Heart left ventricle (tissue), 16 donors: ENCODE results near the gene CNDP2. TPM values are rescaled to one million over a fixed set of nuclear protein-coding genes. Genes with fewer than 3 reads are reported as not detected.

ENCODE experiments used
- ATAC-seq, 4 donors: fragments of 200-7000 bp; cut with Tn5 transposase; one replicate each; pipeline ENCODE4 v1.9.1; 2020 to 2022; ENCODE audit warnings: moderate library complexity in 4 of 4, mild to moderate bottlenecking in 3 of 4, moderate number of reproducible peaks in 1 of 4
- DNase-seq, 5 donors: peaks; one replicate each; pipeline ENCODE4 v3.0.0-alpha.2; 2020
- H3K27ac ChIP-seq, 12 donors: fragments of 200-600 bp; sonication (generic) in 4 of 12; one replicate each; pipeline versions ENCODE4 v1.5.0 to v1.8.0; 2016 to 2022; ENCODE audit warnings: mild to moderate bottlenecking in 2 of 12
- H3K27me3 ChIP-seq, 9 donors: fragments of 200-600 bp; sonication (generic) in 2 of 9; one replicate each; pipeline versions ENCODE4 v1.5.1 to v1.8.0; 2016 to 2022; ENCODE audit warnings: mild to moderate bottlenecking in 3 of 9
- H3K36me3 ChIP-seq, 9 donors: fragments of 200-600 bp; sonication (generic) in 2 of 9; one replicate each; pipeline versions ENCODE4 v1.5.0 to v1.8.0; 2018 to 2022; ENCODE audit warnings: mild to moderate bottlenecking in 2 of 9
- H3K4me1 ChIP-seq, 12 donors: fragments of 200-600 bp; sonication (generic) in 4 of 12; one replicate each; pipeline versions ENCODE4 v1.5.0 to v1.8.0; 2016 to 2022; ENCODE audit warnings: mild to moderate bottlenecking in 3 of 12
- H3K4me3 ChIP-seq, 12 donors: fragments of 200-600 bp; sonication (generic) in 4 of 12; one replicate each; pipeline versions ENCODE4 v1.5.0 to v1.8.0; 2017 to 2022; ENCODE audit warnings: mild to moderate bottlenecking in 9 of 12, moderate library complexity in 4 of 12
- H3K9me3 ChIP-seq, 12 donors: fragments of 200-600 bp; sonication (generic) in 4 of 12; one replicate each; pipeline versions ENCODE4 v1.5.0 to v1.8.0; 2016 to 2022; ENCODE audit warnings: mild to moderate bottlenecking in 1 of 12
- POLR2A ChIP-seq, 2 donors: fragments of 450-650 bp; IDR thresholded peaks; one replicate each; pipeline ENCODE4 v1.6.1; 2017; ENCODE audit warnings: antibody characterized with exemption in 2 of 2, mild to moderate bottlenecking in 2 of 2, moderate library complexity in 2 of 2
- WGBS, 4 donors: extraction: QIAGEN DNeasy Blood & Tissue Kit in 2 of 4; methylation state at CpG; one replicate each; pipeline versions ENCODE4 v1.1.5 to v1.1.7; 2013 to 2018; 5-methylcytosine and 5-hydroxymethylcytosine counted together
- intact Hi-C, 10 donors: fragments of 100-400 bp; cut with DNase I; formaldehyde crosslinking; loops; one replicate each; pipeline versions ENCODE4 v1.11.1 to v1.14.2; 2022
- polyA plus RNA-seq, 2 donors: library from polyadenylated mRNA; stranded (reverse); fragments of 200-250 nt; gene quantifications; one replicate each; pipeline ENCODE4 v1.2.3, GENCODE V29; 2013
- total RNA-seq, 9 donors: library from RNA; depleted of rRNA in 2 of 9; stranded (reverse); fragments of >200 nt in 2 of 9; fragmentation: NEBNext Ultra II Directional in 3 of 9; extraction: Animal tissue kit (Norgen Biotek cat#: 25700) in 3 of 9; gene quantifications; one replicate each; pipeline versions ENCODE4 v1.1.0 to v1.2.4, GENCODE V29; 2016 to 2023
- TF ChIP-seq, protein P1 (sequence below), 12 donors: fragments of 200-600 bp; sonication (generic) in 4 of 12; IDR thresholded peaks; one replicate each; pipeline versions ENCODE4 v1.5.0 to v1.8.0; 2018 to 2022; ENCODE audit warnings: antibody characterized with exemption in 12 of 12, mild to moderate bottlenecking in 5 of 12
- donor health status: ischemic (EF 13 %, LVEDD 7.1; RV severe dilation, severe dysfunction).
- donor health status: healthy with polysubstance abuse.
- donor health status: DM: no; HTN: yes; CAD: no.
- donor health status: DM: no; HTN: no; CAD: no.
- donor health status: ischemic (EF 25% LVEDD 6.9; RV normal size, moderate dysfunction).
- donor health status: ischemic (EF 25% LVEDD 5.7; RV mildly dilated, moderate dysfunction).
- donor health status: healthy.
- donor health status: DM: yes; HTN: yes; CAD: no.
- donor health status: ischemic (EF 35%, LVEDD 5.7; RV mildly dilated, moderate dysfunction).
- donor health status: nonischemic (EF 11% LVEDD 7.7; RV severe dilation, severe dysfunction).
- donor health status: DM: yes; HTN: yes; CAD: no.
- donor health status: PGD.
- donor health status: ischemic (EF 29% LVEDD 5.4; RV normal size, mild dysfunction).
- donor health status: nonischemic (EF 23%, LVEDD 6.1; RV moderate dilation, normal function).

Gene CNDP2
- total and polyA plus RNA-seq, 11 donors = 38.3 to 162 (median 76.3) TPM

DNA sequence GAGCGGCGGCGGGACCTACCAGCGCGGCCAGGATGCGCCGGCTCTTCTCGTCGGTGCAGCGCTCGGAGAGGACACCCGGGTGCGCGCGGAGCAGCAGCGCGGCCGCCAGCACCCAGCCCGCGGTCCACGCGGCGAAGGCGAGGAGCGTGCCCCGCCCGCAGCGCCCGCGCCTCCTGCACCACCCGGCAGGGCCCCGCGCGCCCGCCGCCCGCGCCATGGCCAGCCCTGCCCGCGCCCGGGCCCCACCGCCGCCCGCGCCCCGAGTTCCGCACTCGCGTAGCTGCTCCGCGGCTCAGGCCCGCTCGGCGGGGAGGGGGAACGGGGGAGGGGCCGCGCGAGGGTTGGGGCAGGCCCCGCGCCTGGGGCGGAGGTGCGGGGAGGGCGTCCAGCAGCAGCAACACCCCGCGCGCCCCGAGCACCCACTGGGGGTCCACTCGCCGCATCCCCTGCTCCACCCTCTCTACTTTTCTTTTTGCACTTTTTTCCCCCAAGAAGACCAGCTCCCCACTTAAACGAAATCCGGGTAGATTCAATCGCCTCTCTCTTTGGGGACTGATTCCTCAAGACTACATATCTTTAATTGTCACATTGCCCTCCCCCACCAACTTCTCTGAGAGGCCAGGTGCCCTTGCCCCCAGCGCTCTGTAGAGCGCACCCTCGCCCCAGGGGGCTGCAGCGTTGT, 39.0 kb upstream of the CNDP2 start, which contains the start of gene DIPK1C:
Gene DIPK1C (minus strand): TSS at position 266 of the 682 bp plus-strand sequence. CDS start 49 bp downstream, at position 217.
- WGBS, 4 donors = 1 to 5% (median 3%) methylated on average over 21 to 76 of the region's 76 CpGs
- intact Hi-C loops = loop anchor here in 2 of 10 donors (2.0 to 5.0 kb wide), 2 partner anchors 34 to 35 kb away; no protein-coding TSS in a partner anchor
- H3K27ac ChIP-seq = peak within 1 kb of the TSS; percentile 49 to 91 (median 82)
- ATAC-seq (peak in 3 of 4 donors; percentile 11 to 43 (median 42)), DNase-seq (peak in 4 of 5 donors; percentile 41 to 72 (median 50))
- no peaks in the 10 kb centered on the region for H3K9me3 ChIP-seq
- H3K4me1 ChIP-seq = peaks cover 0 to 60% (median 32%) of the 10 kb centered on the region in 12 donors
- no peaks in the 10 kb centered on the region for H3K36me3 ChIP-seq
- no peak for TF ChIP-seq POLR2A (IDR thresholded peaks at IDR 0.05)
- TF ChIP-seq, protein P1, sequence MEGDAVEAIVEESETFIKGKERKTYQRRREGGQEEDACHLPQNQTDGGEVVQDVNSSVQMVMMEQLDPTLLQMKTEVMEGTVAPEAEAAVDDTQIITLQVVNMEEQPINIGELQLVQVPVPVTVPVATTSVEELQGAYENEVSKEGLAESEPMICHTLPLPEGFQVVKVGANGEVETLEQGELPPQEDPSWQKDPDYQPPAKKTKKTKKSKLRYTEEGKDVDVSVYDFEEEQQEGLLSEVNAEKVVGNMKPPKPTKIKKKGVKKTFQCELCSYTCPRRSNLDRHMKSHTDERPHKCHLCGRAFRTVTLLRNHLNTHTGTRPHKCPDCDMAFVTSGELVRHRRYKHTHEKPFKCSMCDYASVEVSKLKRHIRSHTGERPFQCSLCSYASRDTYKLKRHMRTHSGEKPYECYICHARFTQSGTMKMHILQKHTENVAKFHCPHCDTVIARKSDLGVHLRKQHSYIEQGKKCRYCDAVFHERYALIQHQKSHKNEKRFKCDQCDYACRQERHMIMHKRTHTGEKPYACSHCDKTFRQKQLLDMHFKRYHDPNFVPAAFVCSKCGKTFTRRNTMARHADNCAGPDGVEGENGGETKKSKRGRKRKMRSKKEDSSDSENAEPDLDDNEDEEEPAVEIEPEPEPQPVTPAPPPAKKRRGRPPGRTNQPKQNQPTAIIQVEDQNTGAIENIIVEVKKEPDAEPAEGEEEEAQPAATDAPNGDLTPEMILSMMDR (IDR thresholded peaks at IDR 0.05) = no peak
- H3K27me3 ChIP-seq = peaks cover 0 to 48% (median 2%) of the 10 kb centered on the region in 9 donors
- H3K4me3 ChIP-seq = peak within 1 kb of the TSS; percentile 57 to 83 (median 69)

DNA sequence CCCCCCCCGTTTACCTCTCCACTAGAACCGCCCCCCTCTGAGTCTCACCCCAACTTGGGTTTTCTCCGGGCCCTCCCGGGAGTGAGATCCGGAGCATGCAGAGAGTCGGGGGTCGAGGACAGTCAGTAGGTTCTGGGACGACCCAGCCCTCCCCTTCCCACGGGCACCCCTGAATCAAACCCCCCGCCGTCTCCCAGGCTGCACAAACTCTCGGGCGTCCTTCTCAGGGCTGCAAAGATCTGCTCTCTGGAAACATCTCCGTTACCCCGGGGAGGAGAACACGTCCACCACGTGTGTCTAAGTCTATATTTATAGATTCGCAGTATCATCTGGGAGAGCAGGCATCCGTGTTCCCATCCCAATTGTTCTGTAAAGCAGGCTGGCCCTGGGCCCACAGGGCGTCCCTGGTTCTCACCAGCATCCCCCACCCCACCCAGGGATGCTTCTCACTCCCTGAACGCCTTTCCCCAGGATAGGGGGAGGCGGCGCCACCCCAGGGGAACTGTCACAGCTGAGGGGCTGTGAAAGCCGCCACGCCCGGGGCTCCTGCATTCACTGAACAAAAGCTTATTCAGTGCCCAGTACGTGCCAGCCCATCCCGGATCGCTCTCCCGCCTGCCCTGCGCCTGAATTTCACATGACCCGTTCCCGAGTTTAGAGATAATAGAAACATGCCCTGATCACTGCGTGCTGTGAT, 38.3 kb upstream of the CNDP2 start:
- Histone ChIP-seq H3K27ac (peak overlapping the region; percentile 14 to 91 (median 82)), H3K36me3 (no peaks in the 10 kb centered on the region), H3K4me3 (peak overlapping the region; percentile 32 to 83 (median 68)), H3K27me3 (peaks cover 0 to 46% (median 2%) of the 10 kb centered on the region in 9 donors), H3K4me1 (peaks cover 0 to 57% (median 27%) of the 10 kb centered on the region in 12 donors), H3K9me3 (no peaks in the 10 kb centered on the region)
- intact Hi-C loops = loop anchor here in 2 of 10 donors (2.0 to 5.0 kb wide), 2 partner anchors 33 to 34 kb away; no protein-coding TSS in a partner anchor
- TF ChIP-seq POLR2A (IDR thresholded peaks at IDR 0.05) = peak in 1 of 2 donors; percentile 3
- TF ChIP-seq, protein P1 (IDR thresholded peaks at IDR 0.05) = no peak
- 9 to 20% (median 17%) methylated on average over 29 to 34 of the region's 34 CpGs for WGBS, 4 donors
- ATAC-seq = peak; percentile 53 to 81 (median 68)
- peak; percentile 39 to 81 (median 59) for DNase-seq

DNA sequence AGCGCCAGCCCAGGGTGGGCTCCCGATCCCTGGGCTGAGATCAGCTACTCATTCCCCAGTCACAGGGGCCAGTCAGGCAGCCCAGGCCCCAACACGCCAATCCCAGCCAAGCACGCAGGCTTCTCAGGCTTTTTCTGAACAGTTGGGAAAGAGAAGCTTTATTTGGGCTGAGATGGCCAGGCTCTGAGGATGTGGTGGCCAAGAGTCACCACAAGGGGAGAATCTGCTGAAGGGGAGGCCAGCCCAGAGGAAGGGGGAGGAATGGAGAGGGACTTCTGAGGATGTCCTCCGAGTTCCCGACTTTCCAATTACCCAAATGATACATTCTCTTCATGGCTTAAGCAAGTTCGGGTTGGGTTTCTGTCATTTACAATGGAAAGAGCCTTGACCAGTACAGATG, 36.3 kb upstream of the CNDP2 start:
- DNase-seq (peak in 2 of 5 donors; percentile 25 to 57), ATAC-seq (peak in 2 of 4 donors; percentile 8 to 25)
- Histone ChIP-seq H3K9me3 (no peaks in the 10 kb centered on the region), H3K4me1 (peaks cover 0 to 40% (median 15%) of the 10 kb centered on the region in 12 donors), H3K4me3 (no peak overlapping the region), H3K27ac (peak overlapping the region in 7 of 12 donors; percentile 9 to 91 (median 38)), H3K36me3 (no peaks in the 10 kb centered on the region), H3K27me3 (peaks cover 0 to 31% (median under 1%) of the 10 kb centered on the region in 9 donors)
- TF ChIP-seq, protein P1 (IDR thresholded peaks at IDR 0.05) = peak in 9 of 12 donors; percentile 18 to 49 (median 32)
- TF ChIP-seq POLR2A (IDR thresholded peaks at IDR 0.05) = no peak
- 57 to 73% (median 60%) methylated on average over 7 of the region's 7 CpGs for WGBS, 4 donors
- intact Hi-C loops = loop anchor here in 2 of 10 donors (5.0 to 10.0 kb wide), 2 partner anchors 32 to 55 kb away; no protein-coding TSS in a partner anchor
